HepG2 (cell line): Measurements from ENCODE around the gene DEFB113. TPM values are rescaled to one million over a fixed set of nuclear protein-coding genes. Genes with fewer than 3 reads are reported as not detected.

ENCODE experiments used
- ATAC-seq: fragments of 200-7000 bp; cut with Tn5 transposase; 3 replicates; pipeline ENCODE4 v1.9.1; 2020; ENCODE audit warnings: mild to moderate bottlenecking, moderate library complexity
- BruUV-seq: library from RNA; stranded (reverse); fragments of 400-500 nt; replicated peaks from 2 replicates; lab custom pipeline; 2021; lab: Mats Ljungman, UMichigan
- CTCF ChIA-PET: fragments of 300-600 bp; formaldehyde crosslinking; extraction: SDS; loops from one replicate; lab custom pipeline; 2021; ENCODE audit warnings: low total read pairs, inconsistent platforms, low intra/inter-chr PET ratio; lab: Yijun Ruan, JAX
- POLR2A ChIA-PET: fragments of 350-600 bp; sonication (Branson Sonifier 250); formaldehyde crosslinking; loops from one replicate; lab custom pipeline; 2020; ENCODE audit warnings: antibody characterized with exemption, inconsistent platforms; lab: Yijun Ruan, JAX
- DNase-seq: peaks from one replicate; pipeline ENCODE4 v3.0.0-alpha.2; 2015; ENCODE audit warnings: low spot score
- FAIRE-seq: peaks from 3 replicates; lab custom pipeline; 2011; peaks lifted over from hg19 to GRCh38; lab: Jason Lieb, UNC
- H2AFZ ChIP-seq: one replicate; pipeline ENCODE4 v1.6.1; 2011; ENCODE audit warnings: low read length, inconsistent platforms
- H3K27ac ChIP-seq: fragments of 300-600 bp; 3 replicates; pipeline ENCODE4 v1.8.0; 2011; ENCODE audit warnings: mixed run types, mild to moderate bottlenecking, mixed read lengths, low read length, inconsistent platforms; ENCODE audit not compliant: insufficient read depth; ENCODE audit errors: extremely low read length
- H3K27me3 ChIP-seq, 2 experiments: fragments of 200-600 bp in 1 of 2; 2 replicates in 1 of 2; 3 replicates in 1 of 2; pipeline versions ENCODE4 v1.6.0 to v1.8.0; 2011; ENCODE audit warnings: low read length in 2 of 2, mild to moderate bottlenecking in 2 of 2, moderate library complexity in 2 of 2, inconsistent platforms in 1 of 2; ENCODE audit not compliant: insufficient read depth in 2 of 2, control insufficient read depth in 1 of 2
- H3K36me3 ChIP-seq, 2 experiments: fragments of 200-600 bp in 1 of 2; replicated peaks in 1 of 2; 2 replicates in 1 of 2; 3 replicates in 1 of 2; pipeline versions ENCODE4 v1.5.1 to v1.8.0; 2011; ENCODE audit warnings: low read length in 2 of 2, inconsistent platforms in 1 of 2; ENCODE audit not compliant: insufficient read depth in 2 of 2, control insufficient read depth in 1 of 2
- H3K4me1 ChIP-seq: 2 replicates; pipeline ENCODE4 v1.5.1; 2012; ENCODE audit warnings: low read length, inconsistent platforms; ENCODE audit not compliant: insufficient read depth
- H3K4me2 ChIP-seq: 2 replicates; pipeline ENCODE4 v1.6.0; 2011; ENCODE audit warnings: low read depth, low read length, inconsistent platforms
- H3K4me3 ChIP-seq, 3 experiments: fragments of 200-600 bp in 1 of 3; sonication (generic), shearing (Covaris generic) in 1 of 3; replicated peaks in 1 of 3; 2 replicates each; pipeline ENCODE4 v1.5.1; 2011 to 2016; ENCODE audit warnings: low read length in 3 of 3, inconsistent platforms in 2 of 3, low read depth in 2 of 3, mild to moderate bottlenecking in 2 of 3, control low read depth in 1 of 3, mixed read lengths in 1 of 3; ENCODE audit not compliant: insufficient read depth in 1 of 3
- H3K79me2 ChIP-seq: one replicate; pipeline ENCODE4 v1.6.1; 2011; ENCODE audit warnings: low read length, inconsistent platforms; ENCODE audit not compliant: insufficient read depth
- H3K9ac ChIP-seq: 2 replicates; pipeline ENCODE4 v1.6.0; 2011; ENCODE audit warnings: mild to moderate bottlenecking, low read depth, low read length, inconsistent platforms; ENCODE audit not compliant: insufficient read depth
- H3K9me3 ChIP-seq: 2 replicates; pipeline ENCODE4 v1.5.1; 2012; ENCODE audit warnings: mild to moderate bottlenecking, low read length
- H4K20me1 ChIP-seq: 2 replicates; pipeline ENCODE4 v1.6.0; 2011; ENCODE audit warnings: inconsistent platforms, mild to moderate bottlenecking, low read length, moderate library complexity; ENCODE audit not compliant: insufficient read depth
- ATF7 ChIP-seq, 2 experiments: fragments of 450-650 bp in 1 of 2; sonication (generic) in 1 of 2; formaldehyde crosslinking in 1 of 2; IDR thresholded peaks; 2 replicates each; pipeline versions ENCODE4 v1.4.0 to v1.6.1; 2016 to 2020; ENCODE audit warnings: antibody characterized with exemption in 1 of 2, mild to moderate bottlenecking in 1 of 2, missing genetic modification reagents in 1 of 2
- CEBPB ChIP-seq: IDR thresholded peaks from 2 replicates; pipeline ENCODE4 v1.6.1; 2011; ENCODE audit warnings: low read depth, low read length, improper control_type of control experiment, borderline replicate concordance
- HNF4A ChIP-seq: sonication (generic); formaldehyde crosslinking; IDR thresholded peaks from 2 replicates; pipeline ENCODE4 v1.4.0; 2020; ENCODE audit warnings: missing genetic modification reagents
- ZSCAN9 ChIP-seq: IDR thresholded peaks from 2 replicates; pipeline ENCODE4 v1.6.1; 2016; ENCODE audit warnings: borderline replicate concordance
- WGBS: methylation state at CpG from one replicate; pipeline ENCODE4 v1.1.6; 2017; ENCODE audit warnings: low lambda C conversion rate; 5-methylcytosine and 5-hydroxymethylcytosine counted together
- in situ Hi-C: cut with HindIII; loops from 2 replicates; pipeline ENCODE4 v1.10.0; 2017; ENCODE audit warnings: low pct_unique_long_range_greater_than_20kb; ENCODE audit not compliant: extremely low pct_ligation_motif_present
- intact Hi-C: fragments of 100-400 bp; cut with micrococcal nuclease; formaldehyde crosslinking; loops from one replicate; pipeline ENCODE4 v1.10.0; 2022; ENCODE audit not compliant: unreplicated experiment
- polyA plus RNA-seq, 8 experiments: library from polyadenylated mRNA; depleted of rRNA in 3 of 8; stranded (reverse) in 7 of 8; unstranded in 1 of 8; fragments of >200 nt; fragmentation: Illumina TruSeq in 4 of 8; extraction: Trizol in 4 of 8; gene quantifications; 2 replicates each; pipeline versions ENCODE4 v1.2.1 to v1.2.3, GENCODE V29; 2011 to 2016; ENCODE audit warnings: low read depth in 4 of 8, missing spikeins in 1 of 8, mixed read lengths in 1 of 8; ENCODE audit not compliant: insufficient read depth in 1 of 8
- total RNA-seq, 5 experiments: library from RNA; depleted of rRNA; stranded (reverse); fragments of >200 nt; fragmentation: Illumina TruSeq; extraction: Trizol; gene quantifications; 2 replicates each; pipeline ENCODE4 v1.2.3, GENCODE V29; 2016; ENCODE audit warnings: low read depth in 1 of 5
- TF ChIP-seq, protein P1 (sequence below): sonication (generic); formaldehyde crosslinking; IDR thresholded peaks from 2 replicates; pipeline ENCODE4 v1.5.0; 2020; ENCODE audit warnings: mild to moderate bottlenecking, missing genetic modification reagents, moderate library complexity
- TF ChIP-seq, protein P2 (sequence below): sonication (generic); formaldehyde crosslinking; IDR thresholded peaks from 2 replicates; pipeline ENCODE4 v1.5.0; 2020; ENCODE audit warnings: missing genetic modification reagents
- TF ChIP-seq, protein P3 (sequence below): sonication (generic); formaldehyde crosslinking; IDR thresholded peaks from 2 replicates; pipeline ENCODE4 v1.5.0; 2020; ENCODE audit warnings: missing genetic modification reagents

DEFB113 gene
- total and polyA plus RNA-seq, 2 of the 13 experiments (the other 11 are each of a cell fraction or from before 2014, with no cell fraction given): not detected

DNA sequence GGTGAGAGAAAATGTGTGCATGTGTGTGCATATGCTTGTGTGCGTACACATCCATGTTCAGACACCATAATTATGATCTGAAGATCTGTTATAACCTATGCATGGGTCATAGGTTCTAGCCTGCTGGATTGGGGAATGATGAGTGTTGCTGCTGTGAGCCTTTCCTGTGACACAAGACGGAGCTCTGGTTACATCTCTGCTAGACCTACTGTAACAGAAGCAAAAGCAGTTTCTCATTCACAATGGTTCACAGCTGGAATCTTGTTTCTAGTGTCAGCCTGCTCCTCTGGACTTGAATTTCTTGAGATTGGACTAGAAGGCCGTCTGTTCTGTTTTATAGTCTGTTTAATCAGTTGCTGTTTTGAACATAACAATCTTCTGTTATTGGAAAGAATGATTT lies 45.6 kb downstream of the DEFB113 start:
- H3K9me3 ChIP-seq: no peaks in the 10 kb centered on the region
- in situ Hi-C loops: no loop called here
- intact Hi-C loops: no loop called here
- H3K4me1 ChIP-seq: no peaks in the 10 kb centered on the region
- no peak overlapping the region for H2AFZ ChIP-seq
- TF ChIP-seq ZSCAN9 (no peak), HNF4A (CRISPR knock-in tag) (no peak)
- TF ChIP-seq, protein P1, sequence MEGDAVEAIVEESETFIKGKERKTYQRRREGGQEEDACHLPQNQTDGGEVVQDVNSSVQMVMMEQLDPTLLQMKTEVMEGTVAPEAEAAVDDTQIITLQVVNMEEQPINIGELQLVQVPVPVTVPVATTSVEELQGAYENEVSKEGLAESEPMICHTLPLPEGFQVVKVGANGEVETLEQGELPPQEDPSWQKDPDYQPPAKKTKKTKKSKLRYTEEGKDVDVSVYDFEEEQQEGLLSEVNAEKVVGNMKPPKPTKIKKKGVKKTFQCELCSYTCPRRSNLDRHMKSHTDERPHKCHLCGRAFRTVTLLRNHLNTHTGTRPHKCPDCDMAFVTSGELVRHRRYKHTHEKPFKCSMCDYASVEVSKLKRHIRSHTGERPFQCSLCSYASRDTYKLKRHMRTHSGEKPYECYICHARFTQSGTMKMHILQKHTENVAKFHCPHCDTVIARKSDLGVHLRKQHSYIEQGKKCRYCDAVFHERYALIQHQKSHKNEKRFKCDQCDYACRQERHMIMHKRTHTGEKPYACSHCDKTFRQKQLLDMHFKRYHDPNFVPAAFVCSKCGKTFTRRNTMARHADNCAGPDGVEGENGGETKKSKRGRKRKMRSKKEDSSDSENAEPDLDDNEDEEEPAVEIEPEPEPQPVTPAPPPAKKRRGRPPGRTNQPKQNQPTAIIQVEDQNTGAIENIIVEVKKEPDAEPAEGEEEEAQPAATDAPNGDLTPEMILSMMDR (CRISPR knock-in tag): peak; percentile 35; the same call in 1 of the 2 replicates
- TF ChIP-seq, protein P2, sequence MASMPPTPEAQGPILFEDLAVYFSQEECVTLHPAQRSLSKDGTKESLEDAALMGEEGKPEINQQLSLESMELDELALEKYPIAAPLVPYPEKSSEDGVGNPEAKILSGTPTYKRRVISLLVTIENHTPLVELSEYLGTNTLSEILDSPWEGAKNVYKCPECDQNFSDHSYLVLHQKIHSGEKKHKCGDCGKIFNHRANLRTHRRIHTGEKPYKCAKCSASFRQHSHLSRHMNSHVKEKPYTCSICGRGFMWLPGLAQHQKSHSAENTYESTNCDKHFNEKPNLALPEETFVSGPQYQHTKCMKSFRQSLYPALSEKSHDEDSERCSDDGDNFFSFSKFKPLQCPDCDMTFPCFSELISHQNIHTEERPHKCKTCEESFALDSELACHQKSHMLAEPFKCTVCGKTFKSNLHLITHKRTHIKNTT (CRISPR knock-in tag): no peak
- no peaks in the 10 kb centered on the region for H3K36me3 ChIP-seq
- no peak for DNase-seq
- no peaks in the 10 kb centered on the region for H3K79me2 ChIP-seq
- no peak overlapping the region for H3K4me3 ChIP-seq
- H3K27ac ChIP-seq: no peak overlapping the region
- H4K20me1 ChIP-seq: no peaks in the 10 kb centered on the region
- FAIRE-seq: no peak
- H3K27me3 ChIP-seq: no peaks in the 10 kb centered on the region
- no peak overlapping the region for H3K4me2 ChIP-seq
- CTCF ChIA-PET: no interaction called here
- no TSS peak for BruUV-seq
- WGBS: 6% methylated on average over 3 of the region's 3 CpGs
- no peak overlapping the region for H3K9ac ChIP-seq
- peak; percentile 40; the same call in 1 of the 3 replicates for ATAC-seq
- POLR2A ChIA-PET: no interaction called here

DNA sequence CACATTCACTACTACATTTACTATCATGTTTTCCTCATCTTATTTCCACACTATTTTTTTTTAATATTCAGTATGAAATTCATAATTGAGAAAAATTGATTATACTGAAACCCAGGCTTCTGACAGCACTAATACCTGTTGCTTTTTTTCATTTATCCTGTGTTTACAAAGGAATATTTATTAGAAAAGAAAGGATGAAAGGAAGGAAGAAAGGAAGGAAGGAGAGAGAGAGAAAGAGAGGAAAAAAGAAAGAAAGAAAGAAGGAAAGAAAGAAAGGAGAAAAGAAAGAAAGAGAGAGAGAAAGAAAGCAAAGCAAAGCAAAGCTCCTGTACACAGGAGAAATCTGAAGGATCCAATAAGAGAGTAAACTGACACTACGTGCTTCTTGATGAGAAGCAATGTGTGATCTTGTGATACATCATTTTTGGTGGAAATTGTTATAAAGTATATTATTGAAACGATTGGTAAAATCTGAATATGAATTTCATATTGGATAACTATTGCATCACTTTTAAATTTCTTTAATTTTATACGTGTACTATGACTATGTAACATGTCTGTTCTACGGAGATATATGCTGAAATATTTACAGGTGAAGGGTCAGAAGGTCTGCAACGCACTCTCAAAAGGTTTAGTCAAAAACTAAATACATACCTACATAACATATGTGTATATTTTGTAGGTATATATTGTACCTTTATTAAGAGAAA lies 49.3 kb downstream of the DEFB113 start:
- CTCF ChIA-PET: no interaction called here
- intact Hi-C loops (no loop called here), in situ Hi-C loops (no loop called here)
- DNase-seq (no peak), ATAC-seq (no peak), FAIRE-seq (no peak)
- Histone ChIP-seq H2AFZ (no peak overlapping the region), H4K20me1 (no peaks in the 10 kb centered on the region), H3K4me3 (no peak overlapping the region), H3K36me3 (no peaks in the 10 kb centered on the region), H3K9ac (no peak overlapping the region), H3K79me2 (no peaks in the 10 kb centered on the region), H3K9me3 (no peaks in the 10 kb centered on the region), H3K4me2 (no peak overlapping the region), H3K27me3 (no peaks in the 10 kb centered on the region), H3K4me1 (no peaks in the 10 kb centered on the region), H3K27ac (no peak overlapping the region)
- BruUV-seq: no TSS peak
- POLR2A ChIA-PET: no interaction called here
- TF ChIP-seq CEBPB (peak; percentile 64; the same call in 1 of the 2 replicates), ATF7 (IDR thresholded peaks at IDR 0.05) (0 out of 2 replicates have a peak, but pooled peaks have one; percentile 30), ATF7 (CRISPR knock-in tag; IDR thresholded peaks at IDR 0.05) (no peak)
- TF ChIP-seq, protein P3, sequence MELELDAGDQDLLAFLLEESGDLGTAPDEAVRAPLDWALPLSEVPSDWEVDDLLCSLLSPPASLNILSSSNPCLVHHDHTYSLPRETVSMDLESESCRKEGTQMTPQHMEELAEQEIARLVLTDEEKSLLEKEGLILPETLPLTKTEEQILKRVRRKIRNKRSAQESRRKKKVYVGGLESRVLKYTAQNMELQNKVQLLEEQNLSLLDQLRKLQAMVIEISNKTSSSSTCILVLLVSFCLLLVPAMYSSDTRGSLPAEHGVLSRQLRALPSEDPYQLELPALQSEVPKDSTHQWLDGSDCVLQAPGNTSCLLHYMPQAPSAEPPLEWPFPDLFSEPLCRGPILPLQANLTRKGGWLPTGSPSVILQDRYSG (CRISPR knock-in tag): no peak
- 5% methylated on average over 5 of the region's 5 CpGs for WGBS
